ENCODE data around the gene BDKRB2.

The BDKRB2 gene

DNA sequence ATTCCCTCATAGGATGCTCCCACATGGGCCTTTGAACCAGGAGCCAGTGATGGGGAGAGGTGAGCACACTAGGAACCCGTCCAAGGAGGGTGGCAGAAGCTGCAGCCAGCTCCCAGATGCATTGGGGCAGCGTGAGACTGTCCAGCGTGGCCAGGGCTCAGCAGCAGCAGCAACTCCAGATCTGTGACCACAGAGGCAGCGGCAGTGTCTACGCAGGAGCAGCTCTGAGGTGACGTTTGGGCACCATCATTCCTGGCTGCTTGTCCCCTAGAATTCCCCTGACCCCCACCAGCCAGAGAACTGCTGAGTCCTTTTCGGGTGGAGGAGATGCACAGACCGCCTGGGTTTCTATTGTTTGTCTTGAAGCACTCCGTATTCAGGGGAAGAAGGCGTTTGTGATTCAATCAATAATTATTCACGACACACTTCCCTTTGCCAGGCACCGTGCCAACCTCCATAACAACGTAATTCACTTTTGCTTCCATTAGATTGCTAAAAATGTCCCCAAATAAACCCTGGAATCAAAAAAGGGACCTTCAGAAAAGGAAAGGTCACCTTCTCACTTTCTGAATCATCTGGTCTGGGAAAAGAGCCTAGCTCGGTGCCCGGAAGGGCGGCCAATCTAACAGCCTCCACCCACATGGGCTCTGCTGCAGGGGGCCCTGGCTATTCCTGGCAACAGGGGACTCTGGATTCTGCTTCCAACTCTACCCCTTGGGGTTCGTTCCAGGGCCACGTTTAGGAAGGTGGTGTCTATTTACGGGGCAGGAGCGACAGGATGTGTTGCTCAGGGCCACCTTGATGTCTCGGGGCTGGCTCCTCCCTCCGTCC lies 11.4 kb upstream of the BDKRB2 start:
- Histone ChIP-seq H3K4me1 (ENCODE audit: low read depth, poor library complexity, severe bottlenecking) (no peaks in the 10 kb centered on the region), H3K4me2 (no peak overlapping the region), H3K4me3 (IDR thresholded peaks at IDR 0.05; ENCODE audit: insufficient read depth, low read depth, low read length) (no peak overlapping the region), H3K27me3 (ENCODE audit: insufficient read depth, low read depth) (no peaks in the 10 kb centered on the region), H3K79me2 (ENCODE audit: insufficient read depth, low read depth) (no peaks in the 10 kb centered on the region), H4K20me1 (ENCODE audit: insufficient read depth) (no peaks in the 10 kb centered on the region), H3K9ac (no peak overlapping the region), H3K27ac (no peak overlapping the region), H3K36me3 (ENCODE audit: insufficient read depth) (no peaks in the 10 kb centered on the region), H2AFZ (ENCODE audit: low read depth) (no peak overlapping the region)
- TF ChIP-seq, protein P1, sequence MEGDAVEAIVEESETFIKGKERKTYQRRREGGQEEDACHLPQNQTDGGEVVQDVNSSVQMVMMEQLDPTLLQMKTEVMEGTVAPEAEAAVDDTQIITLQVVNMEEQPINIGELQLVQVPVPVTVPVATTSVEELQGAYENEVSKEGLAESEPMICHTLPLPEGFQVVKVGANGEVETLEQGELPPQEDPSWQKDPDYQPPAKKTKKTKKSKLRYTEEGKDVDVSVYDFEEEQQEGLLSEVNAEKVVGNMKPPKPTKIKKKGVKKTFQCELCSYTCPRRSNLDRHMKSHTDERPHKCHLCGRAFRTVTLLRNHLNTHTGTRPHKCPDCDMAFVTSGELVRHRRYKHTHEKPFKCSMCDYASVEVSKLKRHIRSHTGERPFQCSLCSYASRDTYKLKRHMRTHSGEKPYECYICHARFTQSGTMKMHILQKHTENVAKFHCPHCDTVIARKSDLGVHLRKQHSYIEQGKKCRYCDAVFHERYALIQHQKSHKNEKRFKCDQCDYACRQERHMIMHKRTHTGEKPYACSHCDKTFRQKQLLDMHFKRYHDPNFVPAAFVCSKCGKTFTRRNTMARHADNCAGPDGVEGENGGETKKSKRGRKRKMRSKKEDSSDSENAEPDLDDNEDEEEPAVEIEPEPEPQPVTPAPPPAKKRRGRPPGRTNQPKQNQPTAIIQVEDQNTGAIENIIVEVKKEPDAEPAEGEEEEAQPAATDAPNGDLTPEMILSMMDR (conservative IDR thresholded peaks at IDR 0.05; ENCODE audit: low read depth, low read length): no peak

DNA sequence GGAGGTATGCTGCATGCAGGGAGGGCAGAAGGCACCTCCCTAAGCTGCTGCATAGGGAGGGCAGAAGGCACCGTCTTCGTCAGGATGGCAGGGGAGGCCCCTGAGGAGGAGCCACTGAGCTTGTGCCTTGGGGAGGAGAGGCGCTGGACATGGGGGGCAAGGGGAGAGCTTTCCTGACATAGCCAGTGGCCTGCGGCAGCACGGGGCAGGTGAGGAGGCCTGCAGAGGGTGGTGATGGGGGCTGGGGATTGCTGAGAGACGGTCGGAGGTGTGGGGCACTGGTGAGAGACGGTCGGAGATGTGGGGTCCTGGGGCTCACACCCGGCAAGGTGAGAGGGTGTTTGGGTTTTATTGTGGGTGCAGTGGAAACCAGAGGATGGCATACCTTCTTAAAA lies 10.4 kb upstream of the BDKRB2 start:
- H3K27ac ChIP-seq: no peak overlapping the region
- H4K20me1 ChIP-seq (ENCODE audit: insufficient read depth): no peaks in the 10 kb centered on the region
- no peaks in the 10 kb centered on the region for H3K36me3 ChIP-seq (ENCODE audit: insufficient read depth)
- TF ChIP-seq, protein P1 (conservative IDR thresholded peaks at IDR 0.05; ENCODE audit: low read depth, low read length): no peak
- H3K4me1 ChIP-seq (ENCODE audit: low read depth, poor library complexity, severe bottlenecking): no peaks in the 10 kb centered on the region
- no peak overlapping the region for H3K9ac ChIP-seq
- no peaks in the 10 kb centered on the region for H3K79me2 ChIP-seq (ENCODE audit: insufficient read depth, low read depth)
- no peak overlapping the region for H3K4me2 ChIP-seq
- no peaks in the 10 kb centered on the region for H3K27me3 ChIP-seq (ENCODE audit: insufficient read depth, low read depth)
- no peak overlapping the region for H2AFZ ChIP-seq (ENCODE audit: low read depth)
- no peak overlapping the region for H3K4me3 ChIP-seq (IDR thresholded peaks at IDR 0.05; ENCODE audit: insufficient read depth, low read depth, low read length)

DNA sequence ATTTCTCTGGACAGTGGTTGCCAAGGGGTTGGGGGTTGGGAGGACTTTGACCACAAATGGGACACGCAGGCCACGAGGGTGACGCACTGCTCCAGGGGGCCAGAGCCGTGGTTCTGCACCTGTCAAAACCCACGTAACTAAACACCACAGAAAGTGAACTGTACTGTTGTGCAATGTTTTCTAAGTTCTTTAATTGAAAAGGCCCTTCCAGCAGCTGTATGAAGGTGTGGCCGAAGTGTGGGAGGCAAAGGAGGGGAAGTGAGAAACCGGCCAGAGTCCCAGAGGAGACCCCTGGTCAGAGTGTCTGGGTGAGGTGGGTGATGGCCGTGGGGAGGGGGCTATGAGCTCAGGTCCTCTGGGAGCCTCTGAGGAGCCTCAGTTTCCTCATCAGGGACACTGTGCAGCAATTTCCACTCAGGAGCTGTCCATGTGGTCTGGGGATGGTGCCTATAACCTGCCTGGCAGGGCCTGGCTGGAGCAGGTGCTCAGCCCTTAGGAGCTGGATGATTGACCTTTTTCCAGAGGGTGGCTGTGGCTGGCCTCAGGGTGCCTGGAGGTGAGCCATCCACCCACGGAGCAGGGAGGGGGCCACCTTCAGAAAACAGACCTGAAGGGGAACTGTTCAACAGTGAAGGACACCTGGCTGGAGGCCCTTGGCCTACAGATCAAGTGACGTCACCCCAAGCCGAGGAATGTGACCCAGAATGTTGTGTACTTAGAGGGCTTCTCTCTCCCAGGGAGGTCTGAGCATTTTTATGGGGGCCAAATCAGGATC lies 9.8 kb upstream of the BDKRB2 start:
- Histone ChIP-seq H2AFZ (ENCODE audit: low read depth) (no peak overlapping the region), H3K4me1 (ENCODE audit: low read depth, poor library complexity, severe bottlenecking) (no peaks in the 10 kb centered on the region), H3K4me2 (no peak overlapping the region), H4K20me1 (ENCODE audit: insufficient read depth) (no peaks in the 10 kb centered on the region), H3K9ac (no peak overlapping the region), H3K36me3 (ENCODE audit: insufficient read depth) (no peaks in the 10 kb centered on the region), H3K4me3 (IDR thresholded peaks at IDR 0.05; ENCODE audit: insufficient read depth, low read depth, low read length) (no peak overlapping the region), H3K79me2 (ENCODE audit: insufficient read depth, low read depth) (no peaks in the 10 kb centered on the region), H3K27ac (no peak overlapping the region), H3K27me3 (ENCODE audit: insufficient read depth, low read depth) (no peaks in the 10 kb centered on the region)
- TF ChIP-seq, protein P1 (conservative IDR thresholded peaks at IDR 0.05; ENCODE audit: low read depth, low read length): no peak

DNA sequence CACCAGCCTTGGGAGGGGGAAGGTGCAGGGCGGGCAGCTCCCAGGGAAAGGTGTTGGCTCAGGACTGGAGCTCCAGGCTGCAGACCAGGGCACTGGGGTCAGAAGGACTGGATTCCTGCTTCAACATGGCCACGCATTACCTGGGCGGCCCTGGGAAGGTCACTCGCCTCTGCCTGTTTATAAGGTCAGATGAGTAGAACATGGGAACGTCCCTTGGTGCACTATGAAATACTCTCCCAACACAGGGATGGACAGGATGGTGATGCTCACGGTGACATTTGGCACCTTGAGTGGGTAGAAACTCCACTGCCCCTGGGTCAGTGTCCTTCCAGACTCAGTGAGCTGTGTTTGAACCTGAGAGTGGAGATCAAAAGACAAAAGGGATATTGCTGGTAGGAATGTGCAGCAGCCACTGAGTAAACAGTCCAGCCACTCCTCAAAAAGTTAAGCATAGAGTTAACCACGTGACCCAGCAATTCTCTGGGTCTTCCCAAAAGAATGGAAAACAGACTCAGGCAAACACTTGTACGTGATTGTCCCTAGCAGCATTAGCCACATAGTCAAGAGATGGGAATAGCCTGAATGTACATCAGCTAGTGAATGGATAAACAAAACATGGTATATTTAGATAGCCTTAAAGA lies 9.1 kb upstream of the BDKRB2 start:
- H3K79me2 ChIP-seq (ENCODE audit: insufficient read depth, low read depth): no peaks in the 10 kb centered on the region
- no peak overlapping the region for H2AFZ ChIP-seq (ENCODE audit: low read depth)
- H4K20me1 ChIP-seq (ENCODE audit: insufficient read depth): no peaks in the 10 kb centered on the region
- no peak overlapping the region for H3K9ac ChIP-seq
- no peaks in the 10 kb centered on the region for H3K36me3 ChIP-seq (ENCODE audit: insufficient read depth)
- no peaks in the 10 kb centered on the region for H3K4me1 ChIP-seq (ENCODE audit: low read depth, poor library complexity, severe bottlenecking)
- H3K27ac ChIP-seq: no peak overlapping the region
- no peak overlapping the region for H3K4me2 ChIP-seq
- TF ChIP-seq, protein P1 (conservative IDR thresholded peaks at IDR 0.05; ENCODE audit: low read depth, low read length): no peak
- no peaks in the 10 kb centered on the region for H3K27me3 ChIP-seq (ENCODE audit: insufficient read depth, low read depth)
- no peak overlapping the region for H3K4me3 ChIP-seq (IDR thresholded peaks at IDR 0.05; ENCODE audit: insufficient read depth, low read depth, low read length)

All from KMS-11 (cell line).